GM12874 (cell line): ENCODE measurements around the gene SPATA2.

Source experiments
- CTCF ChIP-seq: IDR thresholded peaks from 2 replicates; pipeline ENCODE4 v1.5.1; 2011; ENCODE audit warnings: low read depth, mild to moderate bottlenecking, control low read depth, low read length, moderate library complexity; ENCODE audit not compliant: insufficient read depth

Gene SPATA2

GRCh38 chr20:49859807-49860206 is 55.5 kb downstream of the SPATA2 start:
- no peak for TF ChIP-seq CTCF

GRCh38 chr20:49859011-49859410 is 56.3 kb downstream of the SPATA2 start:
- no peak for TF ChIP-seq CTCF

GRCh38 chr20:49858076-49858585 is 57.2 kb downstream of the SPATA2 start:
- TF ChIP-seq CTCF: no peak

GRCh38 chr20:49856904-49857303 is 58.4 kb downstream of the SPATA2 start:
- TF ChIP-seq CTCF: no peak

- TF ChIP-seq CTCF: no peak
Observed at GRCh38 chr20:49854190-49854875, 61.0 kb downstream of the SPATA2 start.

- TF ChIP-seq CTCF: no peak
Observed at GRCh38 chr20:49853640-49854039, 61.7 kb downstream of the SPATA2 start.
